GM23248 (cell line): ENCODE results near the gene ZMIZ1.

Source experiments
- EZH2 ChIP-seq: fragments of 200-600 bp; sonication (generic); IDR thresholded peaks from 2 replicates; pipeline ENCODE4 v1.6.1; 2018; ENCODE audit warnings: antibody characterized with exemption, mild to moderate bottlenecking; ENCODE audit not compliant: insufficient read depth, poor library complexity, severe bottlenecking
- EZH2phosphoT487 ChIP-seq: fragments of 200-600 bp; sonication (generic); IDR thresholded peaks from 2 replicates; pipeline ENCODE4 v1.6.1; 2018; ENCODE audit warnings: antibody characterized with exemption, moderate library complexity, mild to moderate bottlenecking, low read depth; ENCODE audit not compliant: insufficient read depth

DNA sequence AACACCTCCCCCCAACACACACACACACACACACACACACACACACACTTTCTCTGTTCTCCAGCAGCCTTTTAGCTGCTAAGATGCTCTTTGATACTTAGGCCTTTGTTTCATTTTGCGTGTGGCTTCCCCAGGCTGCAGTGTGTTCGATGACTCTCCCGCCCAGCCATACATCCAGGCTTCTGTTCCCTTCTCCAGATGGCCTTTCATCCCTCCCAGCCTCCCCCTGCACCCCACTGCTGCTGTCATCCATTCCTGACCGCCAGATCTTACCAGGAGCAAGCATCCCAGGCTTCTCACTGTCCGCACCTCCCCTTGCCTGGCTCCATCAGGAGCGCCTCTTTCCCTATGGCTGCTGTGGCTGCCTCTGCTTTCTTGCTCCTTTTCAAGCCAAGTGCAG lies 200.7 kb downstream of the ZMIZ1 start:
- TF ChIP-seq EZH2phosphoT487 (no peak), EZH2 (no peak)
